ENCODE data around the gene ZDHHC7.

DNA sequence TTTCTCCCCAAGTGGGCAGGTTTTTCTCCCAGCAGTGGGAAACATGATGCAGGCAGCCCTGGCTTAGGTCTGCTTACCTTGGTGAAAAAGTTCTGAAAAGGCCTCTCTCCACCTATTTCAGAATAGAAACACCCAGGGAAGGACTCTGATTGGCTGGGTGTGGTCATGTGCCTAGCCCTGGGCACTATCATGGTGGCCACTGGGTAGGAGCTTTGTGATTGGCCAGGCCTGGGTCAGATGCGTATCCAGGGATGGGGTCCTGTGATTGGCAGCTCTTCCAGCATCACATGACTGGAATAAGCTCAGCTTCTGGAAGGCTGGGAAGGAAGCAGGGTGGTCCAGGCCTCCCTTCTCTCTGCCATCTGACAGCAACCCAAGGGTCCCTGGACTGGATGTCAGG lies 53.5 kb downstream of the ZDHHC7 start:
- no peak for TF ChIP-seq EZH2phosphoT487 (IDR thresholded peaks at IDR 0.05; ENCODE audit: insufficient read depth, low read depth)
- no peak for TF ChIP-seq EZH2 (IDR thresholded peaks at IDR 0.05; ENCODE audit: insufficient read depth, poor library complexity, severe bottlenecking)
